Measurements from ENCODE around the gene CHFR. TPM values are rescaled to one million over a fixed set of nuclear protein-coding genes. Genes with fewer than 3 reads are reported as not detected.
"Not testable (repeated sequence)": the region's sequence is repeated elsewhere in the genome, so short reads cannot be mapped to it uniquely, and the experiment has no call there.

The CHFR gene
- total RNA-seq, 1 experiment from 2014 or later, result 74.0 TPM

- H3K27me3 ChIP-seq (ENCODE audit: control insufficient read depth, insufficient read depth, low read length), result no peaks in the 10 kb centered on the region
- H3K4me3 ChIP-seq (ENCODE audit: low read depth in 2 of 2, low read length in 2 of 2), result no peak overlapping the region
- intact Hi-C loops (cut with micrococcal nuclease; ENCODE audit: unreplicated experiment), result no loop called here
- peaks cover 12% of the 10 kb centered on the region for H3K36me3 ChIP-seq (ENCODE audit: control insufficient read depth, insufficient read depth, low read length)
- in situ Hi-C loops (cut with HindIII; ENCODE audit: low pct_unique_long_range_greater_than_20kb, low sequenced_read_pairs), result no loop called here
- DNase-seq (ENCODE audit: low read depth, low spot score), result no peak
- H3K27ac ChIP-seq (ENCODE audit: low read length), result no peak overlapping the region
- POLR2A ChIA-PET, result no interaction called here
- no TSS peak for BruUV-seq (replicated peaks)
- H3K9me3 ChIP-seq (ENCODE audit: control insufficient read depth, insufficient read depth, low read depth, low read length), result no peaks in the 10 kb centered on the region
- ATAC-seq, result no peak
- H3K4me1 ChIP-seq (ENCODE audit: control insufficient read depth, insufficient read depth, low read length), result no peaks in the 10 kb centered on the region
- CTCF ChIA-PET, result no interaction called here
- TF ChIP-seq SIN3A (IDR thresholded peaks at IDR 0.05; ENCODE audit: borderline replicate concordance, insufficient read depth, low read depth, low read length), result no peak
- TF ChIP-seq REST (IDR thresholded peaks at IDR 0.05; ENCODE audit: insufficient read depth in 1 of 2, low read depth in 2 of 2, low read length in 1 of 2), result no peak
- no peak for TF ChIP-seq POLR2AphosphoS5 (IDR thresholded peaks at IDR 0.05; ENCODE audit: low read depth, low read length)
- no peak for TF ChIP-seq TCF7L2 (IDR thresholded peaks at IDR 0.05; ENCODE audit: low read depth, low read length)
- no peak for TF ChIP-seq CTCF (IDR thresholded peaks at IDR 0.05)
Measured at GRCh38 chr12:132861558-132861957, 25.8 kb downstream of the CHFR start.

GRCh38 chr12:132858718-132859266 is 28.6 kb downstream of the CHFR start:
- ChIA-PET CTCF (no interaction called here), POLR2A (no interaction called here)
- peaks cover 17% of the 10 kb centered on the region for H3K36me3 ChIP-seq (ENCODE audit: control insufficient read depth, insufficient read depth, low read length)
- no peak for TF ChIP-seq POLR2AphosphoS5 (IDR thresholded peaks at IDR 0.05; ENCODE audit: low read depth, low read length)
- no peaks in the 10 kb centered on the region for H3K4me1 ChIP-seq (ENCODE audit: control insufficient read depth, insufficient read depth, low read length)
- in situ Hi-C loops (cut with HindIII; ENCODE audit: low pct_unique_long_range_greater_than_20kb, low sequenced_read_pairs), result no loop called here
- no peaks in the 10 kb centered on the region for H3K9me3 ChIP-seq (ENCODE audit: control insufficient read depth, insufficient read depth, low read depth, low read length)
- peak; percentile 42; the same call in 1 of the 2 replicates for ATAC-seq
- DNase-seq (ENCODE audit: low read depth, low spot score), result no peak
- intact Hi-C loops (cut with micrococcal nuclease; ENCODE audit: unreplicated experiment), result no loop called here
- H3K27ac ChIP-seq (ENCODE audit: low read length), result no peak overlapping the region
- no TSS peak for BruUV-seq (replicated peaks)
- no peak overlapping the region for H3K4me3 ChIP-seq (ENCODE audit: low read depth in 2 of 2, low read length in 2 of 2)
- H3K27me3 ChIP-seq (ENCODE audit: control insufficient read depth, insufficient read depth, low read length), result no peaks in the 10 kb centered on the region

- peaks cover 19% of the 10 kb centered on the region for H3K36me3 ChIP-seq (ENCODE audit: control insufficient read depth, insufficient read depth, low read length)
- ATAC-seq; H3K4me1 ChIP-seq (ENCODE audit: control insufficient read depth, insufficient read depth, low read length); H3K9me3 ChIP-seq (ENCODE audit: control insufficient read depth, insufficient read depth, low read depth, low read length); BruUV-seq (replicated peaks); H3K27ac ChIP-seq (ENCODE audit: low read length); H3K4me3 ChIP-seq (ENCODE audit: low read depth in 2 of 2, low read length in 2 of 2); intact Hi-C loops (cut with micrococcal nuclease; ENCODE audit: unreplicated experiment); DNase-seq (ENCODE audit: low read depth, low spot score); in situ Hi-C loops (cut with HindIII; ENCODE audit: low pct_unique_long_range_greater_than_20kb, low sequenced_read_pairs); CTCF ChIA-PET; H3K27me3 ChIP-seq (ENCODE audit: control insufficient read depth, insufficient read depth, low read length); POLR2A ChIA-PET: not testable (repeated sequence)
Measured at GRCh38 chr12:132857019-132857418, 30.4 kb downstream of the CHFR start.

Data from Panc1 (cell line).